Esophagus muscularis mucosa (tissue), 4 donors: ENCODE results near the gene CNOT1. TPM values are rescaled to one million over a fixed set of nuclear protein-coding genes. Genes with fewer than 3 reads are reported as not detected.

Experiments
- DNase-seq: peaks from one replicate; pipeline ENCODE4 v3.0.0-alpha.2; 2017; ENCODE audit errors: extremely low spot score
- H3K27ac ChIP-seq, 4 donors: fragments of 200-600 bp; sonication (generic); replicated peaks in 1 of 4; 1 replicate in 3 of 4; 2 replicates in 1 of 4; pipeline ENCODE4 v1.5.1; 2016 to 2019; ENCODE audit warnings: mild to moderate bottlenecking in 1 of 4
- H3K27me3 ChIP-seq, 4 donors: fragments of 200-600 bp; sonication (generic); one replicate each; pipeline versions ENCODE4 v1.5.1 to v1.6.0; 2016 to 2019
- H3K36me3 ChIP-seq, 4 donors: fragments of 200-600 bp; sonication (generic); one replicate each; pipeline ENCODE4 v1.5.1; 2016 to 2019
- H3K4me1 ChIP-seq, 4 donors: fragments of 200-600 bp; sonication (generic); one replicate each; pipeline ENCODE4 v1.5.1; 2016 to 2019
- H3K4me3 ChIP-seq, 4 donors: fragments of 200-600 bp; sonication (generic); 1 replicate in 2 of 4; 2 replicates in 2 of 4; pipeline ENCODE4 v1.5.1; 2016 to 2019; ENCODE audit warnings: mild to moderate bottlenecking in 4 of 4, moderate library complexity in 1 of 4
- H3K9me3 ChIP-seq, 4 donors: fragments of 200-600 bp; sonication (generic); 1 replicate in 3 of 4; 2 replicates in 1 of 4; pipeline ENCODE4 v1.5.1; 2016 to 2019
- CTCF ChIP-seq, 3 experiments: fragments of 200-600 bp in 2 of 3; fragments of 450-650 bp in 1 of 3; sonication (generic) in 2 of 3; IDR thresholded peaks; one replicate each; pipeline ENCODE4 v1.5.1; 2017 to 2019; ENCODE audit warnings: antibody characterized with exemption in 3 of 3, mild to moderate bottlenecking in 2 of 3, moderate library complexity in 1 of 3
- EP300 ChIP-seq: sonication (generic); formaldehyde crosslinking; IDR thresholded peaks from one replicate; pipeline ENCODE4 v1.6.1; 2017; ENCODE audit warnings: antibody characterized with exemption
- POLR2A ChIP-seq: fragments of 450-650 bp; IDR thresholded peaks from one replicate; pipeline ENCODE4 v1.6.1; 2017; ENCODE audit warnings: antibody characterized with exemption, moderate library complexity, mild to moderate bottlenecking, low read depth
- POLR2AphosphoS5 ChIP-seq, 2 donors: sonication (generic); formaldehyde crosslinking; IDR thresholded peaks; one replicate each; pipeline ENCODE4 v1.6.1; 2017; ENCODE audit warnings: antibody characterized with exemption in 2 of 2
- WGBS: methylation state at CpG from one replicate; pipeline ENCODE4 v1.1.5; 2018; 5-methylcytosine and 5-hydroxymethylcytosine counted together
- intact Hi-C: fragments of 100-400 bp; cut with DNase I; formaldehyde crosslinking; loops from one replicate; pipeline ENCODE4 v1.15.1; 2023
- total RNA-seq, 4 donors: library from RNA; depleted of rRNA; stranded (reverse); fragments of >200 nt; gene quantifications; one replicate each; pipeline versions ENCODE4 v1.1.0 to v1.2.1, GENCODE V29; 2016

The CNOT1 gene
- total RNA-seq, 4 donors from 2014 or later: 92.1 to 97.6 (median 95.6) TPM

- H3K36me3 ChIP-seq: no peaks in the 10 kb centered on the region
- no peak for DNase-seq
- H3K4me1 ChIP-seq: no peaks in the 10 kb centered on the region
- WGBS: 89% methylated on average over 8 of the region's 8 CpGs
- TF ChIP-seq POLR2A: no peak
- TF ChIP-seq CTCF (IDR thresholded peaks at IDR 0.05): no peak
- TF ChIP-seq EP300: no peak
- no peak for TF ChIP-seq POLR2AphosphoS5 (IDR thresholded peaks at IDR 0.05)
- H3K9me3 ChIP-seq: no peaks in the 10 kb centered on the region
- no peaks in the 10 kb centered on the region for H3K27me3 ChIP-seq
- H3K4me3 ChIP-seq: no peak overlapping the region
- H3K27ac ChIP-seq: no peak overlapping the region
- intact Hi-C loops: no loop called here
Measured at GRCh38 chr16:58644765-58645487, 15.3 kb upstream of the CNOT1 start.

GRCh38 chr16:58644108-58644507, 14.5 kb upstream of the CNOT1 start:
- no peaks in the 10 kb centered on the region for H3K9me3 ChIP-seq
- intact Hi-C loops: no loop called here
- WGBS: 81% methylated on average over 5 of the region's 5 CpGs
- no peaks in the 10 kb centered on the region for H3K27me3 ChIP-seq
- no peaks in the 10 kb centered on the region for H3K36me3 ChIP-seq
- H3K4me3 ChIP-seq: no peak overlapping the region
- TF ChIP-seq POLR2A: no peak
- TF ChIP-seq CTCF (IDR thresholded peaks at IDR 0.05): no peak
- no peak for TF ChIP-seq POLR2AphosphoS5 (IDR thresholded peaks at IDR 0.05)
- no peak for TF ChIP-seq EP300
- no peaks in the 10 kb centered on the region for H3K4me1 ChIP-seq
- H3K27ac ChIP-seq: no peak overlapping the region
- DNase-seq: no peak

- DNase-seq: no peak
- intact Hi-C loops: no loop called here
- Histone ChIP-seq H3K36me3 (no peaks in the 10 kb centered on the region), H3K4me3 (no peak overlapping the region), H3K27ac (no peak overlapping the region), H3K9me3 (no peaks in the 10 kb centered on the region), H3K4me1 (no peaks in the 10 kb centered on the region), H3K27me3 (no peaks in the 10 kb centered on the region)
- TF ChIP-seq EP300: no peak
- no peak for TF ChIP-seq POLR2AphosphoS5 (IDR thresholded peaks at IDR 0.05)
- TF ChIP-seq CTCF (IDR thresholded peaks at IDR 0.05): no peak
- TF ChIP-seq POLR2A: no peak
- 91% methylated on average over 2 of the region's 5 CpGs for WGBS
Measured at GRCh38 chr16:58640949-58641348, 11.3 kb upstream of the CNOT1 start.

GRCh38 chr16:58639836-58640235, 10.2 kb upstream of the CNOT1 start:
- TF ChIP-seq EP300: no peak
- no peak for TF ChIP-seq POLR2AphosphoS5 (IDR thresholded peaks at IDR 0.05)
- TF ChIP-seq POLR2A: no peak
- no peak for TF ChIP-seq CTCF (IDR thresholded peaks at IDR 0.05)
- Histone ChIP-seq H3K36me3 (no peaks in the 10 kb centered on the region), H3K27me3 (no peaks in the 10 kb centered on the region), H3K9me3 (no peaks in the 10 kb centered on the region), H3K4me3 (no peak overlapping the region), H3K4me1 (no peaks in the 10 kb centered on the region), H3K27ac (no peak overlapping the region)
- intact Hi-C loops: no loop called here
- WGBS: 93% methylated on average over 8 of the region's 8 CpGs
- no peak for DNase-seq

GRCh38 chr16:58639230-58639629, 9.6 kb upstream of the CNOT1 start:
- Histone ChIP-seq H3K27ac (no peak overlapping the region), H3K4me3 (no peak overlapping the region), H3K27me3 (no peaks in the 10 kb centered on the region), H3K36me3 (no peaks in the 10 kb centered on the region), H3K4me1 (no peaks in the 10 kb centered on the region), H3K9me3 (no peaks in the 10 kb centered on the region)
- 91% methylated on average over 4 of the region's 4 CpGs for WGBS
- intact Hi-C loops: no loop called here
- DNase-seq: no peak
- TF ChIP-seq EP300 (no peak), POLR2A (no peak), POLR2AphosphoS5 (IDR thresholded peaks at IDR 0.05) (no peak), CTCF (IDR thresholded peaks at IDR 0.05) (no peak)
